Cardiac fibroblast (primary cell): ENCODE data around the gene MARCHF6.
A peak's percentile ranks its signal among the peaks of the same experiment; 100 is the strongest.

Source experiments
- DNase-seq, 2 donors: peaks; one replicate each; pipeline versions ENCODE4 v3.0.0 to v3.0.0-alpha.2; 2010; ENCODE audit warnings: low read depth in 2 of 2
- H3K4me3 ChIP-seq, 2 donors: replicated peaks in 1 of 2; 1 replicate in 1 of 2; 2 replicates in 1 of 2; pipeline ENCODE4 v1.5.1; 2011; ENCODE audit warnings: low read depth in 2 of 2, low read length in 2 of 2, mild to moderate bottlenecking in 2 of 2, moderate library complexity in 1 of 2
- CTCF ChIP-seq: IDR thresholded peaks from one replicate; pipeline ENCODE4 v1.5.1; 2011; ENCODE audit warnings: low read depth, mild to moderate bottlenecking, low read length, inconsistent platforms

The MARCHF6 gene

GRCh38 chr5:10333154-10334006 lies 20.1 kb upstream of the MARCHF6 start:
- DNase-seq, result peak in 1 of 2 donors; percentile 45
- no peak for TF ChIP-seq CTCF
- peak overlapping the region; percentile 61 to 63 for H3K4me3 ChIP-seq

DNA sequence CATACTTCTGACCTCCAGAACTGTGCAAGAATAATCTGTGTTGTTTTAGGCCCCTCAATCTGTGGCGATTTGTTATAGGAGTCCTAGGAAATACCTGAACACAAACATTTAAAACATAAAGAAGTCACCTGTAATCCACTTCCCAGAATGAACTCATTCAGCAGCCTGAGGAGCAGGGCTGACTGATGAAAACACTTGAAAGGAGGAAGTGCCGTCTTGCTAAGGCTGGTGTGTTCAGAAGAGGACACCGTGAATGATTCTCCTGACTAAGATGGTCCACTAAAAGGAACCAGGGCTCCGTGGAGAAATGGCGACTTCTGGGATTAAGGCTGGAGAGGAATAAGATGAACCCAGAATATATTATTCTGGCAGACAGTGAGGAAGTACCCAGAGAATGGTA lies 18.7 kb upstream of the MARCHF6 start:
- DNase-seq, result no peak
- no peak for TF ChIP-seq CTCF
- H3K4me3 ChIP-seq, result no peak overlapping the region

- TF ChIP-seq CTCF, result no peak
Observed at GRCh38 chr5:10335711-10336470, 17.6 kb upstream of the MARCHF6 start.

DNA sequence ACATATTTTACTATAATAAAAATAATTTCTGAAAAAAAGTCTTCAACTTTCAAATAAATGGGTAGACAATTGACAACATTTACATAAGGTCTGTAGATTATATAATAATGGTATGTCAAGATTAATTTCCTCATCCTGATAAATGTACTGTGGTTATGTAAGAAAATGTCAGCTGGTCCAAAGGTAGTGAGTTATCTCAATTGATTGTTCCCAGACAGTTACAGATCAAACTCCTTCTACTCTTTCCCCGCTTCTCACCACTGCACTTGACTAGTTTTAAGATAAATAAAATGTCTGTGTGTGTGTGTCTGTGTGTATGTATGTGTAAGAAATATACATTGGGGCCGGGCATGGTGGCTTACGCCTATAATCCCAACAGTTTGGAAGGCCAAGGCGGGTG lies 16.4 kb upstream of the MARCHF6 start:
- no peak overlapping the region for H3K4me3 ChIP-seq
- no peak for DNase-seq
- TF ChIP-seq CTCF, result no peak

More at GRCh38 chr5:10335711-10336470, 17.6 kb upstream of the MARCHF6 start:
- DNase-seq, result no peak
- no peak overlapping the region for H3K4me3 ChIP-seq

DNA sequence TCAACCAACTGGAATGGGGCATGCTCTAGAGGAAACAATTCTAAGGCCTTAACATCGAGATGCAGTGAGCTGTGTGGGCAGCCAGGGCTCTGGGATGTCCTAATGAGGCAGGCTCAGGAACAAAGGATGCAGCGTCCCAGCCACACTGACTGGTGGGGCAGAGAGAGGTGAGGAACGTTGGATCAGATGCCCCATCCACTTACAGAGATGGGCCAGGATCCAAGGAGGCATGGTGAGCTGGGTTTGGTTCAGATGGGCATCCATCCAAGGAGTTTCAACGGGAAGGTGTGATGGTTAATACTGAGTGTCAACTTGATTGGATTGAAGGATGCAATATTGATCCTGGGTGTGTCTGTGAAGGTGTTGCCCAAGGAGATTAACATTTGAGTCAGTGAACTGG lies 15.5 kb upstream of the MARCHF6 start:
- H3K4me3 ChIP-seq, result no peak overlapping the region
- no peak for DNase-seq
- no peak for TF ChIP-seq CTCF

GRCh38 chr5:10338686-10339057 lies 14.8 kb upstream of the MARCHF6 start:
- TF ChIP-seq CTCF, result no peak
- no peak for DNase-seq
- H3K4me3 ChIP-seq, result no peak overlapping the region
